Ishikawa (cell line): Measurements from ENCODE around the gene ZNF799.

Experiments used
- EP300 ChIP-seq: IDR thresholded peaks from 2 replicates; pipeline ENCODE4 v1.6.1; 2012; ENCODE audit warnings: borderline replicate concordance
- FOXM1 ChIP-seq: IDR thresholded peaks from 2 replicates; pipeline ENCODE4 v1.6.1; 2012; ENCODE audit warnings: low read depth, borderline replicate concordance
- RAD21 ChIP-seq: IDR thresholded peaks from 2 replicates; pipeline ENCODE4 v1.6.1; 2012; ENCODE audit warnings: low read depth
- REST ChIP-seq: IDR thresholded peaks from 2 replicates; pipeline ENCODE4 v1.6.1; 2012; ENCODE audit warnings: low read depth, mild to moderate bottlenecking
- TAF1 ChIP-seq: IDR thresholded peaks from 2 replicates; pipeline ENCODE4 v1.6.1; 2012; ENCODE audit warnings: low read depth, mild to moderate bottlenecking
- TEAD4 ChIP-seq: IDR thresholded peaks from 2 replicates; pipeline ENCODE4 v1.6.1; 2012
- USF1 ChIP-seq: IDR thresholded peaks from 2 replicates; pipeline ENCODE4 v1.6.1; 2012

ZNF799 gene

GRCh38 chr19:12345197-12345596 lies 55.9 kb downstream of the ZNF799 start:
- TF ChIP-seq RAD21 = no peak
- no peak for TF ChIP-seq FOXM1
- no peak for TF ChIP-seq REST
- TF ChIP-seq TEAD4 = no peak
- TF ChIP-seq USF1 = no peak
- no peak for TF ChIP-seq TAF1
- TF ChIP-seq EP300 = no peak
